HEK293 (cell line): ENCODE data around the gene TMEM174.

Experiments used
- KLF8 ChIP-seq: fragments of 450-650 bp; formaldehyde crosslinking; IDR thresholded peaks from 2 replicates; pipeline ENCODE4 v1.5.1; 2016; ENCODE audit warnings: missing biosample characterization, missing genetic modification characterization
- REPIN1 ChIP-seq: fragments of 450-650 bp; formaldehyde crosslinking; IDR thresholded peaks from 2 replicates; pipeline ENCODE4 v1.5.1; 2017; ENCODE audit warnings: missing biosample characterization, missing genetic modification characterization, low read depth
- ZBTB17 ChIP-seq: fragments of 450-650 bp; formaldehyde crosslinking; IDR thresholded peaks from 2 replicates; pipeline ENCODE4 v1.5.1; 2016; ENCODE audit warnings: missing biosample characterization, missing genetic modification characterization
- ZBTB20 ChIP-seq: fragments of 450-650 bp; formaldehyde crosslinking; IDR thresholded peaks from 2 replicates; pipeline ENCODE4 v1.5.1; 2016; ENCODE audit warnings: missing biosample characterization, missing genetic modification characterization
- ZBTB26 ChIP-seq: fragments of 450-650 bp; formaldehyde crosslinking; optimal IDR thresholded peaks from 2 replicates; pipeline ENCODE3; 2016; ENCODE audit warnings: missing biosample characterization, mild to moderate bottlenecking, missing genetic modification characterization
- ZFP41 ChIP-seq: fragments of 450-650 bp; formaldehyde crosslinking; IDR thresholded peaks from 2 replicates; pipeline ENCODE4 v1.5.1; 2016; ENCODE audit warnings: missing biosample characterization, missing genetic modification characterization, borderline replicate concordance
- ZFP69B ChIP-seq: fragments of 450-650 bp; formaldehyde crosslinking; IDR thresholded peaks from 2 replicates; pipeline ENCODE4 v1.5.1; 2016; ENCODE audit warnings: missing biosample characterization, missing genetic modification characterization
- ZNF23 ChIP-seq: fragments of 450-650 bp; formaldehyde crosslinking; IDR thresholded peaks from 2 replicates; pipeline ENCODE4 v1.5.1; 2016; ENCODE audit warnings: missing biosample characterization, missing genetic modification characterization, borderline replicate concordance
- ZNF24 ChIP-seq: fragments of 450-650 bp; formaldehyde crosslinking; IDR thresholded peaks from 2 replicates; pipeline ENCODE4 v1.5.1; 2016; ENCODE audit warnings: missing biosample characterization, missing genetic modification characterization
- ZNF416 ChIP-seq: fragments of 450-650 bp; formaldehyde crosslinking; IDR thresholded peaks from 2 replicates; pipeline ENCODE4 v1.5.1; 2016; ENCODE audit warnings: missing biosample characterization, missing genetic modification characterization
- ZNF692 ChIP-seq: fragments of 450-650 bp; formaldehyde crosslinking; IDR thresholded peaks from 2 replicates; pipeline ENCODE4 v1.5.1; 2016; ENCODE audit warnings: missing biosample characterization, missing genetic modification characterization
- ZSCAN30 ChIP-seq: fragments of 450-650 bp; IDR thresholded peaks from 2 replicates; pipeline ENCODE4 v1.5.1; 2018; ENCODE audit warnings: missing biosample characterization, mild to moderate bottlenecking, missing genetic modification characterization, moderate library complexity
- TF ChIP-seq, protein P1 (sequence below): fragments of 450-650 bp; formaldehyde crosslinking; IDR thresholded peaks from 2 replicates; pipeline ENCODE4 v1.5.1; 2016; ENCODE audit warnings: missing biosample characterization, missing genetic modification characterization
- TF ChIP-seq, protein P2 (sequence below): fragments of 450-650 bp; formaldehyde crosslinking; IDR thresholded peaks from 2 replicates; pipeline ENCODE4 v1.5.1; 2016; ENCODE audit warnings: missing biosample characterization, missing genetic modification characterization, borderline replicate concordance
- TF ChIP-seq, protein P3 (sequence below): fragments of 450-650 bp; formaldehyde crosslinking; IDR thresholded peaks from 2 replicates; pipeline ENCODE4 v1.5.1; 2016; ENCODE audit warnings: missing biosample characterization, missing genetic modification characterization
- TF ChIP-seq, protein P4 (sequence below): fragments of 450-650 bp; formaldehyde crosslinking; IDR thresholded peaks from 2 replicates; pipeline ENCODE4 v1.5.1; 2016; ENCODE audit warnings: missing biosample characterization, missing genetic modification characterization
- TF ChIP-seq, protein P5 (sequence below): fragments of 450-650 bp; formaldehyde crosslinking; IDR thresholded peaks from 2 replicates; pipeline ENCODE4 v1.5.1; 2016; ENCODE audit warnings: missing biosample characterization, missing genetic modification characterization

Gene TMEM174

DNA sequence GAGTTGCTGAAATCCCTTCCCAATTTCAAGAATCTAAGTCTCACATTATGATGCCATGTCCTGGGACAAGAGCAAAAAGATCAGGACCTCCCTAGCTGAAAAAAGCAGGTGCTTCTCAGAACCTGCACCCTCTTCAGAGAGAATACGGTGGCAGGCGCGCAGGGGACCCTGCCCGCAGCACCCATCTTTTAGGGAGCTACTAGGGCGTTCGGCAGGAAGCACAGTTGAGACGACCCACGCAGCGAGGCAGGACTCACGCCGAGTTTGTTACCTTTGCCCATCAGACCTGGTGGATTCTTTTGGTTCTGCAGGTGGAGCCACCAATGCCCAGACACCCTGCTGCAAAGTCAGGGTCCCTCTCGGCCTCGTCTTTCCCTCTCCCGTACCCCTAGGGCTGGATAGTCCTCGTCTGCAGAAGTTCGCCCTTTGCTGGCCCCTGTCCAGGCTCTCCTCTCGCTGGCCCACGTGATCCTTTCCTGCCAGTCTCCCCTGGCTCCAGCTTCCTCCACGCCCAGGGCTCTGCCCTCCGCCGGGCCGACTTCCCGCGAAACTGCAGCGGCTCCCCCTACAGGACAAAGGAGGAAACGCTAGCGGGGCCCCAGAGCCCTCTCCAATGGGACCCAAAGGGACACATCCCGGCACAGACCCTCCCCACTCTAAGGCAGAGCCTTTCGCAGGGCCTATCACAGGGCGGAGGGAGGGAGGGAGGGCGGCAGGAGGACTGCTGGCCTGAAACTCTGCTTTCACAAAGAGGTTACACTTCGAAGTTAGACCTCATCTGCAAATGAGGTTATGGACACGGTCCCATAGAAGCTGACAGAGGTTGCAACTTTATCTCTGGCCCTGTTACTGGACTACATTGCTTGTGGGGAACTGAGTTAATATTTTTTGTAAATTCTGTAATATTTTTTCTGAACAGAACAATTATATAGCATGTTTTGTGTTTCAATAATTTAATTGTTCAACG, 28.8 kb downstream of the TMEM174 start (continued):
- TF ChIP-seq, protein P1, sequence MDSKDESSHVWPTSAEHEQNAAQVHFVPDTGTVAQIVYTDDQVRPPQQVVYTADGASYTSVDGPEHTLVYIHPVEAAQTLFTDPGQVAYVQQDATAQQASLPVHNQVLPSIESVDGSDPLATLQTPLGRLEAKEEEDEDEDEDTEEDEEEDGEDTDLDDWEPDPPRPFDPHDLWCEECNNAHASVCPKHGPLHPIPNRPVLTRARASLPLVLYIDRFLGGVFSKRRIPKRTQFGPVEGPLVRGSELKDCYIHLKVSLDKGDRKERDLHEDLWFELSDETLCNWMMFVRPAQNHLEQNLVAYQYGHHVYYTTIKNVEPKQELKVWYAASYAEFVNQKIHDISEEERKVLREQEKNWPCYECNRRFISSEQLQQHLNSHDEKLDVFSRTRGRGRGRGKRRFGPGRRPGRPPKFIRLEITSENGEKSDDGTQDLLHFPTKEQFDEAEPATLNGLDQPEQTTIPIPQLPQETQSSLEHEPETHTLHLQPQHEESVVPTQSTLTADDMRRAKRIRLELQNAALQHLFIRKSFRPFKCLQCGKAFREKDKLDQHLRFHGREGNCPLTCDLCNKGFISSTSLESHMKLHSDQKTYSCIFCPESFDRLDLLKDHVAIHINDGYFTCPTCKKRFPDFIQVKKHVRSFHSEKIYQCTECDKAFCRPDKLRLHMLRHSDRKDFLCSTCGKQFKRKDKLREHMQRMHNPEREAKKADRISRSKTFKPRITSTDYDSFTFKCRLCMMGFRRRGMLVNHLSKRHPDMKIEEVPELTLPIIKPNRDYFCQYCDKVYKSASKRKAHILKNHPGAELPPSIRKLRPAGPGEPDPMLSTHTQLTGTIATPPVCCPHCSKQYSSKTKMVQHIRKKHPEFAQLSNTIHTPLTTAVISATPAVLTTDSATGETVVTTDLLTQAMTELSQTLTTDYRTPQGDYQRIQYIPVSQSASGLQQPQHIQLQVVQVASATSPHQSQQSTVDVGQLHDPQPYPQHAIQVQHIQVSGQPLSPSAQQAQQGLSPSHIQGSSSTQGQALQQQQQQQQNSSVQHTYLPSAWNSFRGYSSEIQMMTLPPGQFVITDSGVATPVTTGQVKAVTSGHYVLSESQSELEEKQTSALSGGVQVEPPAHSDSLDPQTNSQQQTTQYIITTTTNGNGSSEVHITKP (tag by site-specific recombination) = peak; percentile 95
- TF ChIP-seq, protein P2, sequence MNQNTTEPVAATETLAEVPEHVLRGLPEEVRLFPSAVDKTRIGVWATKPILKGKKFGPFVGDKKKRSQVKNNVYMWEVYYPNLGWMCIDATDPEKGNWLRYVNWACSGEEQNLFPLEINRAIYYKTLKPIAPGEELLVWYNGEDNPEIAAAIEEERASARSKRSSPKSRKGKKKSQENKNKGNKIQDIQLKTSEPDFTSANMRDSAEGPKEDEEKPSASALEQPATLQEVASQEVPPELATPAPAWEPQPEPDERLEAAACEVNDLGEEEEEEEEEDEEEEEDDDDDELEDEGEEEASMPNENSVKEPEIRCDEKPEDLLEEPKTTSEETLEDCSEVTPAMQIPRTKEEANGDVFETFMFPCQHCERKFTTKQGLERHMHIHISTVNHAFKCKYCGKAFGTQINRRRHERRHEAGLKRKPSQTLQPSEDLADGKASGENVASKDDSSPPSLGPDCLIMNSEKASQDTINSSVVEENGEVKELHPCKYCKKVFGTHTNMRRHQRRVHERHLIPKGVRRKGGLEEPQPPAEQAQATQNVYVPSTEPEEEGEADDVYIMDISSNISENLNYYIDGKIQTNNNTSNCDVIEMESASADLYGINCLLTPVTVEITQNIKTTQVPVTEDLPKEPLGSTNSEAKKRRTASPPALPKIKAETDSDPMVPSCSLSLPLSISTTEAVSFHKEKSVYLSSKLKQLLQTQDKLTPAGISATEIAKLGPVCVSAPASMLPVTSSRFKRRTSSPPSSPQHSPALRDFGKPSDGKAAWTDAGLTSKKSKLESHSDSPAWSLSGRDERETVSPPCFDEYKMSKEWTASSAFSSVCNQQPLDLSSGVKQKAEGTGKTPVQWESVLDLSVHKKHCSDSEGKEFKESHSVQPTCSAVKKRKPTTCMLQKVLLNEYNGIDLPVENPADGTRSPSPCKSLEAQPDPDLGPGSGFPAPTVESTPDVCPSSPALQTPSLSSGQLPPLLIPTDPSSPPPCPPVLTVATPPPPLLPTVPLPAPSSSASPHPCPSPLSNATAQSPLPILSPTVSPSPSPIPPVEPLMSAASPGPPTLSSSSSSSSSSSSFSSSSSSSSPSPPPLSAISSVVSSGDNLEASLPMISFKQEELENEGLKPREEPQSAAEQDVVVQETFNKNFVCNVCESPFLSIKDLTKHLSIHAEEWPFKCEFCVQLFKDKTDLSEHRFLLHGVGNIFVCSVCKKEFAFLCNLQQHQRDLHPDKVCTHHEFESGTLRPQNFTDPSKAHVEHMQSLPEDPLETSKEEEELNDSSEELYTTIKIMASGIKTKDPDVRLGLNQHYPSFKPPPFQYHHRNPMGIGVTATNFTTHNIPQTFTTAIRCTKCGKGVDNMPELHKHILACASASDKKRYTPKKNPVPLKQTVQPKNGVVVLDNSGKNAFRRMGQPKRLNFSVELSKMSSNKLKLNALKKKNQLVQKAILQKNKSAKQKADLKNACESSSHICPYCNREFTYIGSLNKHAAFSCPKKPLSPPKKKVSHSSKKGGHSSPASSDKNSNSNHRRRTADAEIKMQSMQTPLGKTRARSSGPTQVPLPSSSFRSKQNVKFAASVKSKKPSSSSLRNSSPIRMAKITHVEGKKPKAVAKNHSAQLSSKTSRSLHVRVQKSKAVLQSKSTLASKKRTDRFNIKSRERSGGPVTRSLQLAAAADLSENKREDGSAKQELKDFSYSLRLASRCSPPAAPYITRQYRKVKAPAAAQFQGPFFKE (tag by site-specific recombination) = no peak
- TF ChIP-seq, protein P3, sequence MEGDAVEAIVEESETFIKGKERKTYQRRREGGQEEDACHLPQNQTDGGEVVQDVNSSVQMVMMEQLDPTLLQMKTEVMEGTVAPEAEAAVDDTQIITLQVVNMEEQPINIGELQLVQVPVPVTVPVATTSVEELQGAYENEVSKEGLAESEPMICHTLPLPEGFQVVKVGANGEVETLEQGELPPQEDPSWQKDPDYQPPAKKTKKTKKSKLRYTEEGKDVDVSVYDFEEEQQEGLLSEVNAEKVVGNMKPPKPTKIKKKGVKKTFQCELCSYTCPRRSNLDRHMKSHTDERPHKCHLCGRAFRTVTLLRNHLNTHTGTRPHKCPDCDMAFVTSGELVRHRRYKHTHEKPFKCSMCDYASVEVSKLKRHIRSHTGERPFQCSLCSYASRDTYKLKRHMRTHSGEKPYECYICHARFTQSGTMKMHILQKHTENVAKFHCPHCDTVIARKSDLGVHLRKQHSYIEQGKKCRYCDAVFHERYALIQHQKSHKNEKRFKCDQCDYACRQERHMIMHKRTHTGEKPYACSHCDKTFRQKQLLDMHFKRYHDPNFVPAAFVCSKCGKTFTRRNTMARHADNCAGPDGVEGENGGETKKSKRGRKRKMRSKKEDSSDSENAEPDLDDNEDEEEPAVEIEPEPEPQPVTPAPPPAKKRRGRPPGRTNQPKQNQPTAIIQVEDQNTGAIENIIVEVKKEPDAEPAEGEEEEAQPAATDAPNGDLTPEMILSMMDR (tag by site-specific recombination) = peak; percentile 85
- no peak for TF ChIP-seq ZNF23 (tag by site-specific recombination)
- TF ChIP-seq, protein P4, sequence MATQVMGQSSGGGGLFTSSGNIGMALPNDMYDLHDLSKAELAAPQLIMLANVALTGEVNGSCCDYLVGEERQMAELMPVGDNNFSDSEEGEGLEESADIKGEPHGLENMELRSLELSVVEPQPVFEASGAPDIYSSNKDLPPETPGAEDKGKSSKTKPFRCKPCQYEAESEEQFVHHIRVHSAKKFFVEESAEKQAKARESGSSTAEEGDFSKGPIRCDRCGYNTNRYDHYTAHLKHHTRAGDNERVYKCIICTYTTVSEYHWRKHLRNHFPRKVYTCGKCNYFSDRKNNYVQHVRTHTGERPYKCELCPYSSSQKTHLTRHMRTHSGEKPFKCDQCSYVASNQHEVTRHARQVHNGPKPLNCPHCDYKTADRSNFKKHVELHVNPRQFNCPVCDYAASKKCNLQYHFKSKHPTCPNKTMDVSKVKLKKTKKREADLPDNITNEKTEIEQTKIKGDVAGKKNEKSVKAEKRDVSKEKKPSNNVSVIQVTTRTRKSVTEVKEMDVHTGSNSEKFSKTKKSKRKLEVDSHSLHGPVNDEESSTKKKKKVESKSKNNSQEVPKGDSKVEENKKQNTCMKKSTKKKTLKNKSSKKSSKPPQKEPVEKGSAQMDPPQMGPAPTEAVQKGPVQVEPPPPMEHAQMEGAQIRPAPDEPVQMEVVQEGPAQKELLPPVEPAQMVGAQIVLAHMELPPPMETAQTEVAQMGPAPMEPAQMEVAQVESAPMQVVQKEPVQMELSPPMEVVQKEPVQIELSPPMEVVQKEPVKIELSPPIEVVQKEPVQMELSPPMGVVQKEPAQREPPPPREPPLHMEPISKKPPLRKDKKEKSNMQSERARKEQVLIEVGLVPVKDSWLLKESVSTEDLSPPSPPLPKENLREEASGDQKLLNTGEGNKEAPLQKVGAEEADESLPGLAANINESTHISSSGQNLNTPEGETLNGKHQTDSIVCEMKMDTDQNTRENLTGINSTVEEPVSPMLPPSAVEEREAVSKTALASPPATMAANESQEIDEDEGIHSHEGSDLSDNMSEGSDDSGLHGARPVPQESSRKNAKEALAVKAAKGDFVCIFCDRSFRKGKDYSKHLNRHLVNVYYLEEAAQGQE = 0 out of 2 replicates have a peak, but pooled peaks have one; percentile 26
- no peak for TF ChIP-seq ZFP69B (tag by site-specific recombination)
- peak; percentile 17 for TF ChIP-seq ZBTB26 (tag by site-specific recombination)
- TF ChIP-seq ZNF24 (tag by site-specific recombination) = no peak
- no peak for TF ChIP-seq REPIN1 (tag by site-specific recombination)
- peak; percentile 59; the same call in 1 of the 2 replicates for TF ChIP-seq ZSCAN30
- TF ChIP-seq ZBTB20 (tag by site-specific recombination) = peak; percentile 53; the same call in 1 of the 2 replicates
- peak; percentile 27; the same call in 1 of the 2 replicates for TF ChIP-seq KLF8 (tag by site-specific recombination)
- no peak for TF ChIP-seq ZFP41
- no peak for TF ChIP-seq ZNF416 (tag by site-specific recombination)
- TF ChIP-seq ZBTB17 (tag by site-specific recombination) = peak; percentile 66
- TF ChIP-seq ZNF692 = 0 out of 2 replicates have a peak, but pooled peaks have one; percentile 31
- TF ChIP-seq, protein P5, sequence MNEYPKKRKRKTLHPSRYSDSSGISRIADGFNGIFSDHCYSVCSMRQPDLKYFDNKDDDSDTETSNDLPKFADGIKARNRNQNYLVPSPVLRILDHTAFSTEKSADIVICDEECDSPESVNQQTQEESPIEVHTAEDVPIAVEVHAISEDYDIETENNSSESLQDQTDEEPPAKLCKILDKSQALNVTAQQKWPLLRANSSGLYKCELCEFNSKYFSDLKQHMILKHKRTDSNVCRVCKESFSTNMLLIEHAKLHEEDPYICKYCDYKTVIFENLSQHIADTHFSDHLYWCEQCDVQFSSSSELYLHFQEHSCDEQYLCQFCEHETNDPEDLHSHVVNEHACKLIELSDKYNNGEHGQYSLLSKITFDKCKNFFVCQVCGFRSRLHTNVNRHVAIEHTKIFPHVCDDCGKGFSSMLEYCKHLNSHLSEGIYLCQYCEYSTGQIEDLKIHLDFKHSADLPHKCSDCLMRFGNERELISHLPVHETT (tag by site-specific recombination) = no peak
